Stimulated activated CD4-positive, alpha-beta T cell treated with anti-CD3 and anti-CD28 coated beads, TNF-alpha, amount 100 ng/mL, for 1 hour (primary cell): ENCODE measurements around the gene QSOX2.

ENCODE experiments used
- DNase-seq, 3 donors: peaks; one replicate each; pipeline ENCODE4 v3.0.0-alpha.2; 2020; ENCODE audit warnings: low read depth in 3 of 3, low spot score in 1 of 3

The QSOX2 gene

GRCh38 chr9:136252281-136252680 is 6.7 kb upstream of the QSOX2 start:
- DNase-seq = no peak

DNA sequence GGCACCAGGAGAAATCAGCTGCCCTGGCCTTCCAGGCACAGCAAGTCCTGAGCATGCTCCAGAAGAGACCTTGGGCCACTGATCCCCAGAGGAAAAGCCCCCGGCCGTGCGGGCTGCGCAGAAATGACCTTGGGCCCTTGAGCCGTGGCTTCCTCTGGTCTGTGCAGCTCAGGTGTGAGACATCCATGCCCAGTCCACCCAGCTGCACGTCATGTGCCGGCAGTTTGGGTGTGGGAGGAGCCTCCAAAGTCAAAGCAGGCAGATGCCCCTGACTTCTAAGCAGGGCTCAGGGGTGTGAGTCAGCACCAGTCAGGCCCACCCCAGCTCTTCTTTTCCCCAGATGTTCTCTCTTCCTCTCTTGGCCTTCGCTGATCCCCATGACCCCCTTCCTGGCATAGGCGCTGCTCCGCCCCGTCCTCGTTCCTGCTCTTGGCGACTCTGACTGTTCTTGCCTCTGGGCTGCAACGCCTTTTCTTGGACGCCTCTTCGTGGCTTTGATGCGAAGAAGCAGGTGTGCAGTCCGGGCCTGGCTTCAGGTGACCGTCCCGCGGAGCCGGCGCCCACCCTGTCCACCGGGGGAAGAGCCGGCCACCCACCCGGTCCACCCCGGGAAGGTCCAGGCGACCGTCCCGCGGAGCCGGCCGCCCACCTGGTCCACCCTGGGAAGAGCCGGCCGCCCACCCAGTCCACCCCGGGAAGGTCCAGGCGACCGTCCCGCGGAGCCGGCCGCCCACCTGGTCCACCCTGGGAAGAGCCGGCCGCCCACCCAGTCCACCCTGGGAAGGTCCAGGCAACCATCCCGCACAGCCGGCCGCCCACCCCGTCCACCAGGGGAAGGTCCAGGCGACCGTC is 5.9 kb upstream of the QSOX2 start:
- no peak for DNase-seq

DNA sequence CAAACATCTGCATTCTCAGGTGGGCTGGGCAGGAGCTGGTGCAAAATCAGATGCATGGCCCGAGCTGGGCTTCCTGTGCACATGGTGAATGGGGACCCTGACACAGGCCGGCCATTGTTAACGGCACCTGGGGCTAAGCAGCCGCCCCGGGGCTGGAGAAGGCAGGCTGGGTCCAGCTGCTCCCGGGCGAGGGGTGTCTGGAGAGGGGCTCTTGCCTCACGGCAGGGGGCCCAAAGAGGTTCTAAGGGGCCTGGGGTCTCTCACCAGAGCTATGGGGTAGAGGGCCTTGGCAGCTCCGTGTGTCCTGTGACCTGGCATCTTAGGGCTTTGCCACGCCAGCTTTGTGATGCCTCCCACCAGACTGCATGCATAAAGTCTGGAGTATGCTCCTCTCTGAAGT is 5.1 kb upstream of the QSOX2 start:
- DNase-seq = no peak

DNA sequence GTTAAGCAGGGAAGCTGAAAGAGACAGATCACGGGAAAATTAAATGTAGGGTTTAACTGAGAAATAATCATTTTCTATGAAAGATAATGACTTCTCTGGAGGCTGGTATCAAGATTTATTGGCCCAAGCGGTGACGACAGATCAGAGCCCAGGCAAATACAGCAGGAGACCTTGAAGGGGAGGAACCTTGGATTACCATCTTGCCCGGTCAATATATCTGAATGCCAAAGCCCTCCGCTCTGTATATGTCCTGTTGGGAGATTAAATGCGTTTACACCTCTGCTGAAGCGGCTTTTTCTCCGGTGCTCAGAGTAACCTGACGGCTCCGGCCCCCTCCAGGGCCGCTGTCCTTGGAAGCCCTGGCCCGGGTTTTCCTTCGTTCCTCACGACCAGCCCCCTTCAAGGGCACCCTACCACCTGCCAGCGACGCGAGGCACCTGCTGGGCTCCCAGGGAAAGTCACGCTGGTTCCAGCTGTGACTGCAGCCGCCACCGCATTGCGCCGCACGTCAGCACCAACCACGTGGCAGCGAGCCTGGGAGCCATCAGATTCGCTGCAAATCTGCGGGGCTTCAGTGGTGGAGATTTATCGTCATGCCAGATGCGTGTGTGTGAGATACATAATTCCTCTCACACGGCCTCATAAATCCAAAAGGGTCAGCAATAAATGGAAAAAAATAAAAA is 4.4 kb upstream of the QSOX2 start:
- no peak for DNase-seq

GRCh38 chr9:136248951-136249876 is 3.6 kb upstream of the QSOX2 start:
- DNase-seq = no peak

DNA sequence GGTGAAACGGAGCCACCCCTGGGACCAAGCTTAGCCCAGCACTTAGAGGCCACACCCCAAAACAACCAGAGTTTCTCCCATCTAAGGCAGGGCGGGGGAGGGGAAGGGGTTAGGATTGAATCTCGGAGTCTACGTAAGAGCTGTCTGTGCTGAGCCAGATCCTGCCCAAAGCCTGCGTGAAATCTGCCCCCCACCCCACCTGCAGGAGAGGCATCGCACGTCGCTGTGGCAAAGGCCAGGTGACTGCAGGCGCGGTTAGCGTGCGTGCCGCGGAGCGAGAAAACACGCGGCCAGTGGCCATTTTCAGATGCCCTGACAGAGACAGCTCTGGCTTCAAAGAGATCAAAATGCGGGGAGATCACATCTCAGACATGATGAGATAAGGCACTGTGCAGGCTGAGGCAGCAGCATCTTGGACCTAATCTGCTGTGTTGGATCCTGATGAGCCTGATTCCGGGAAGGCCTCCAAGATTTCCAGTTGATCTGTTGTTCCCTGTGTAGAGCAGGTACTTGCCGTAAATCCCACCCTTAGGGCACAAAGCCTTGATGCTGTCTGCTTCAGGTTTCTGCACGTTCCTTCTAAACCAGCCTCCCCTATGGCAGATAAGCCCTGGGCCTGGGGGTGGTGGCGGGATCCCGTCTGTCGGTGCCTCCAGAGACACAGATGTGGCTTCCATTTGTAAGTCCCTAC is 2.5 kb upstream of the QSOX2 start:
- no peak for DNase-seq

DNA sequence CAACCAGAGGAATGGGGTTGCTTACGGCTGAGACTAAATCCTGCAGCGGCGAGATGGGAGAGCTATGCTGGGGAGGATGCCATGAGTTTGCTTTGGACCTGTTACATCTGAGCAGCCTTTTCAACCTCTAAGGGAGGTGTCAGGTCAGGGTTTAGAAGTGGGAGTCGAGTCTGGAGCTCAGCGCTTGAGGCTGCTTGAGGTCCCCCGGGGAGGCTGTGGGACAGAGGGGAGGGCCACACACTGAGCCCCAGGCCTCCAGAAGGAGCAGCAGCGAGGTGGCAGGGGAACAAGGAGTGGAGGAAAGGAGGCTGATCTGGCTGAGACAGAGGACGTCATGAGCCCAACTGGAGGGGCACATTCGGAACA is 1.9 kb upstream of the QSOX2 start:
- no peak for DNase-seq

DNA sequence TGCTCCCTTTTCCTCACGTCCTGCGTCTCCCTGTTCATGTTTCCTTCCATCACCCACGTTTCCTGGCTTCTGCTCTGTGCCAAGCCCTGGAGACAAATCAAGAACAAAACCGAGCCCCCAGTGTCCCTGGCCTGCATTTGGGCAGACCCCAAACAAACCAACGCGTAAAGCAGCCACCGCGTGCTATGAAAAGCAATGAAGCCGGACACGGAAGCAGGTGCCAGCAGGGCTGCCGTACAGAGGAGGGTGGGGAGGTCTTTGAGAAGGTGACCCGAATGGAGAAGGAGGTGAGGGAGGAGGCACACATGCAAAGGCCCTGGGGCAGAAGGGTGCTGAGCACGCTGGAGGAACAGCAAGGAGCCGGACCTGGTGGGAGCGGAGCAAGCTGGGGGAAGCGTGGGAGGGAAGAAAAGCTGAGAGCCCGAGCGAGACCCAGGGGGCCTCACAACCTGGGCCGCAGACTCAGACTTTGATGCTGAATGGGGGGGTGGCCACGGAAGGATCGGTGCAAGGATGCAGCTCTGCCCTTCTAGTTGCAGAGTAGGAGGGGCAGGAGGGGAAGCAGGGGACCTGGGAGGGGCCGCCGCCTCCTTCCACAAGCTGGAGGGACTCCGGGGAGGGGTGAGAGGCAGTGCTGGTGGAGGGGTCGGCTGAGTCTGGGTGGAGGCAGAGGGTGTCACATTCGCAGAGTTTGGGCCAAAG is 1.4 kb upstream of the QSOX2 start:
- DNase-seq = no peak

DNA sequence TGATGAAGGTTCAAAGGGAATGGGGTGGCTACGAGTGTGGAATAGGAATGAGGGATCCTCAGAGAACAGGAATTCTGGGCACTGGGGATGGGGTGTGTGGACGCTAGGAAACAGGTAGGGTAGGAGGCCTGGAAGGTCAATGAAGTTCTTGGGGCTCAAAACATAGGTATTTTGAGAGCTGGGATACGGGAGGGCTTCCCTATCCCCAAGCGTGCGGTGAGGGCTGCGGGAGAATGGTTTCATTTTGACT is 718 bp downstream of the QSOX2 start:
- no peak for DNase-seq

GRCh38 chr9:136244122-136244968 is 1.3 kb downstream of the QSOX2 start:
- peak in 1 of 3 donors; percentile 27 for DNase-seq

- no peak for DNase-seq
These were observed 2.0 kb downstream of the QSOX2 start for GRCh38 chr9:136243631-136244030.

- no peak for DNase-seq
These were observed 2.6 kb downstream of the QSOX2 start for GRCh38 chr9:136242918-136243525.

DNA sequence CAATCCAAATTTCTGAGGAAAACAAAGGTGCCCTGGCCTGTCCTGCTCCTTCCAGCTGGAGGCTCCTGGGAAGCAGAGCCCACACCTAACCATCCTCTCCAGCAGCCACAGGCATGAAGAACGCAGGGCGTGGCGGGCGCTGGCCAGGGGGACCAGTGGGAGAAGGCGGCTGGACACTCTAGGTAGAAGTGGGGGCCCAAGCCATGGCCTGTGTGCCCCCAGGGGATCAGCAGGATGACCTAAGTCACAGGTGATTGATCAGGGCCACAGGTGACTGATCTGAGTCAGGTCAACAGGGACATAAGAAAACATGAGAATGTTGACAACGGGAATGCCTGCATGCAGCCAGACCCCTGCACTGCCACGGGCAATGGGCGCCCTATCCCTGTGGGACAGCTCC is 3.4 kb downstream of the QSOX2 start:
- DNase-seq = no peak

DNA sequence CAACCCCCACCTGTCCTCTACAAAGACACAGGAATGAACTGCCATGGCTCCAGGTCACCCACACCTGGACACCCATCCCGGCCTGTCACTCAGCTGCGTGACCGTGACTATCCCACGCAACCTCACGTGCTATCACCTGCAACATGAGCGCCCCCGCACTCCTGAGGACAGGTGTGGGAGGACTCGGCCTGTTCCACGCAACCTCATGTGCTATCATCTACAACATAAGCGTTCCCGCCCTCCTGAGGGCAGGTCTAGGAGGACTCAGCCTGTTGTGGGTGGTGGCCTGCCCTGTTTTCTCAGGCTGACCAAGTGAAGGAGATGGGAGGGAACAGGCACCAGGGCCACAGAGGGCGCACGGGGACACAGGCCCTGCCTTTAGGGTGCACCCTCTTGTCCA is 4.1 kb downstream of the QSOX2 start:
- DNase-seq = no peak

DNA sequence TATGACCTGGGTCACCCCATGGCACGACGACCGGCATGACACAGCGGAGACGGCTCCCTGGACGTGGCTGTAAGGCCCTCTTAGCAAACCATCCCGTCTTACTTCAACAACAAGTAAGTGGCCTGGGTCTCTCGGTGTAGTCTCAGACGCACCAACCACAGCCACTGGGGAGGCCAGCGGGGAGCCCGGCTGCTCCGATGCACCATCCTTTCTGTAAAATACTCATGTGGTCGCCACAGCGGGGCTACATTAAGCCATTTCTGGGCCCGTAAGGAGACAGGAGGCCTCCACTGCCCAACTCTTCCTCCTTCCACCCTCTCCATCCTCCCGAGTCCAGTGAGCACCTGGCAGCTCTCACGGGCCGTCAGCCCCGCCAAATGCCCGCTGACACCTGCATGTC is 4.7 kb downstream of the QSOX2 start:
- DNase-seq = no peak

DNA sequence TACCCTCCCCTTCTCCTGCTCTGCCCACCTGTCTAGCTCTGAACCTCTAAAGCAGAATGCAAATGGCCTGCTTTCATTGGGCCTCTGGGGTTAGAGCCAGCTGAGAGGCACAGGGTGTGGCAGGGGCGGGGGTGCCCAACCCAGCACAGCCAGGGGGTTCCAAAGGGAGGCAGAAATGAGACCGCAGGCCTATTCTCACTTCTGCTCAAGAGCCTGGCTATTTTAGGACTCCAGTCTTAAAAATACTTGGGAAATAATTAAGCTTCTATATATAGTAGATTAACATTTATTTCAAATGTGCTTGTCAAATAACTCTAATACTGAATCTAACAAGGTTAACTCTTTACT is 5.7 kb downstream of the QSOX2 start:
- no peak for DNase-seq

DNA sequence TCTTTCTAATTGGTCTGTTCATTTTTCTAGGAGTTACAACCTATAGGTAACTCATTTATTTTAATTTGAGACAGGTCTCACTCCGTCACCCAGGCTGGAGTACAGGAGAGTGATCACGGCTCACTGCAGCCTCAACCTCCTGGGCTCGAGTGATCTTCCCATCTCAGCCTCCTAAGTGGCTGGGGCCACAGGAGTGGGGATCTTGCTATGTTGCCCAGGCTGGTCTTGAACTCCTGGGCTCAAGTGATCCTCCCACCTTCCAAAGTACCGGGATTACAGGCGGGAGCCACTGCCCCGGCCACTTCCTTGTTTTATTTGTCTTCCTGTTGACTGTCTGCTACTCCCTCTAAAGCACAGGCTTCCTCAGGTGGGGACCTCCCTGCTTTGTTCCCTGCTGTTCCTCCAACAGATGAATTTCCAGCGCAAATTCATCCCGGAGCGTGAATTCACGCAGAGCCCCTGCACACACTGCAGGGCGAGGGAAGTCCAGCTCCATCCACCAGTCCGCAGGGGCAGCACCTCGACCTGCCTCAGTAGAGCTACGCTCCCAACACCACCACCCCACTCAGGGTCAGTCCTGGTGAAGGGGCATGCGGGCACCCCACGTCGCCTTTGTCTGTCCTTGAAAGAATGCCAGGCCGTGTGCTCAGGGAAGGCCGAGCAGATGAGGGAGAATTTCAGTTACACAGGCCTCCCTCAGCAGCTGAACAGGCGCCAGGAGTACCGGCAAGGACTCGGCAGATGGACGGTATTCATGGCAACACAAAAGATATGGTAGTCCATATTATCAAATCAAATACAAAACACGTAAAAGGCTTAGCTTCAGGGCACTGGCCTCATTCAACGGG is 6.3 kb downstream of the QSOX2 start:
- DNase-seq = no peak

DNA sequence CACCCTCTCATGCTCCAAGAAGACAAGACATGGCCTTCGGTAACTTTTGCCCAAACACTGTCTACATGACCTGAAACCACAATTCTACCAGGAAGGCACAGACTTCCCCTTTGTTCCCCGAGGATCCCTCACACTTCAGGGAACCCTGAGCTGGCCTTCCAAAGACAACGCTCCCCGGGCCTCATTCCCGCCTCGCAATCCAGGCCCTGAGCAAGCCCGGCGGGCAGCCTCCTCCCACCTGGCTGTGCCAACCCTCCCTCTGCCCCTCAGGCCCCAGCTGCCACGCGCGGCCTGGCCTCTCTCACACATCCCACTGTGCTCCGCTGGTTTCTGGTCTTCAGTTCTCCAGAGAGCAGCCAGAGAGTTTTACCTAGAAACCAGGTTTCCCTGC is 7.3 kb downstream of the QSOX2 start:
- DNase-seq = no peak
